H9 (cell line): Measurements from ENCODE around the gene GGCT. TPM values are rescaled to one million over a fixed set of nuclear protein-coding genes. Genes with fewer than 3 reads are reported as not detected.

Experiments used
- DNase-seq: peaks from one replicate; pipeline ENCODE4 v3.0.0-alpha.2; 2017
- H2AFZ ChIP-seq: one replicate; pipeline ENCODE4 v1.6.1; 2013; ENCODE audit warnings: mild to moderate bottlenecking, low read length, control low read depth, moderate library complexity
- H2AK5ac ChIP-seq: 2 replicates; pipeline ENCODE4 v1.6.1; 2013; ENCODE audit warnings: low read length, control low read depth, mixed read lengths; ENCODE audit not compliant: insufficient read length
- H2BK120ac ChIP-seq: one replicate; pipeline ENCODE4 v1.6.1; 2013; ENCODE audit warnings: low read depth, mild to moderate bottlenecking, low read length, control low read depth, inconsistent platforms; ENCODE audit not compliant: poor library complexity, severe bottlenecking
- H2BK12ac ChIP-seq: 2 replicates; pipeline ENCODE4 v1.6.1; 2013; ENCODE audit warnings: low read length, control low read depth, mixed read lengths, low read depth; ENCODE audit not compliant: insufficient read length
- H2BK15ac ChIP-seq: 2 replicates; pipeline ENCODE4 v1.6.1; 2013; ENCODE audit warnings: low read depth, low read length, control low read depth
- H2BK20ac ChIP-seq: one replicate; pipeline ENCODE4 v1.6.1; 2013; ENCODE audit warnings: low read depth, mild to moderate bottlenecking, low read length, control low read depth, inconsistent platforms; ENCODE audit not compliant: poor library complexity, severe bottlenecking
- H2BK5ac ChIP-seq: 2 replicates; pipeline ENCODE4 v1.6.1; 2013; ENCODE audit warnings: low read length, control low read depth, mixed read lengths; ENCODE audit not compliant: insufficient read length
- H3K14ac ChIP-seq: 2 replicates; pipeline ENCODE4 v1.6.1; 2013; ENCODE audit warnings: low read length, control low read depth; ENCODE audit not compliant: insufficient read depth
- H3K18ac ChIP-seq: 2 replicates; pipeline ENCODE4 v1.6.1; 2013; ENCODE audit warnings: low read depth, mild to moderate bottlenecking, mixed read lengths, low read length, control low read depth; ENCODE audit not compliant: insufficient read length
- H3K23ac ChIP-seq: 2 replicates; pipeline ENCODE4 v1.6.1; 2013; ENCODE audit warnings: low read length, control low read depth, mixed read lengths, low read depth; ENCODE audit not compliant: insufficient read length
- H3K23me2 ChIP-seq: 2 replicates; pipeline ENCODE4 v1.6.1; 2013; ENCODE audit warnings: low read depth, mild to moderate bottlenecking, mixed read lengths, low read length, control low read depth; ENCODE audit not compliant: insufficient read length, poor library complexity, severe bottlenecking
- H3K27ac ChIP-seq: 2 replicates; pipeline ENCODE4 v1.5.1; 2013; ENCODE audit warnings: low read length, control low read depth, mixed read lengths, low read depth; ENCODE audit not compliant: insufficient read length
- H3K27me3 ChIP-seq: 2 replicates; pipeline ENCODE4 v1.6.1; 2013; ENCODE audit warnings: low read length, control low read depth, inconsistent platforms; ENCODE audit not compliant: insufficient read depth
- H3K4ac ChIP-seq: 2 replicates; pipeline ENCODE4 v1.6.1; 2013; ENCODE audit warnings: low read depth, mild to moderate bottlenecking, control low read depth, inconsistent platforms, low read length, moderate library complexity
- H3K4me1 ChIP-seq: 2 replicates; pipeline ENCODE4 v1.6.1; 2013; ENCODE audit warnings: low read length, control low read depth, inconsistent platforms; ENCODE audit not compliant: insufficient read depth
- H3K4me2 ChIP-seq: 2 replicates; pipeline ENCODE4 v1.6.1; 2013; ENCODE audit warnings: low read length, control low read depth, mixed read lengths; ENCODE audit not compliant: insufficient read length, insufficient read depth
- H3K56ac ChIP-seq: 2 replicates; pipeline ENCODE4 v1.6.1; 2013; ENCODE audit warnings: low read depth, mild to moderate bottlenecking, mixed read lengths, low read length, control low read depth; ENCODE audit not compliant: insufficient read length
- H3K79me1 ChIP-seq: 2 replicates; pipeline ENCODE4 v1.6.1; 2013; ENCODE audit warnings: low read depth, mild to moderate bottlenecking, moderate library complexity, low read length, control low read depth, inconsistent platforms; ENCODE audit not compliant: insufficient read depth, poor library complexity, severe bottlenecking
- H3K79me2 ChIP-seq: 2 replicates; pipeline ENCODE4 v1.6.1; 2013; ENCODE audit warnings: low read length, control low read depth, inconsistent platforms; ENCODE audit not compliant: insufficient read depth
- H3K9ac ChIP-seq: 2 replicates; pipeline ENCODE4 v1.6.1; 2013; ENCODE audit warnings: low read length, control low read depth, mixed read lengths; ENCODE audit not compliant: insufficient read length; ENCODE audit errors: extremely low read depth
- H3K9me3 ChIP-seq: one replicate; pipeline ENCODE4 v1.6.1; 2013; ENCODE audit warnings: low read depth, low read length, inconsistent platforms; ENCODE audit not compliant: control insufficient read depth
- H3T11ph ChIP-seq: one replicate; pipeline ENCODE4 v1.6.1; 2013; ENCODE audit warnings: mild to moderate bottlenecking, low read length, control low read depth, inconsistent platforms
- H4K20me1 ChIP-seq: one replicate; pipeline ENCODE4 v1.6.1; 2013; ENCODE audit not compliant: control insufficient read depth, insufficient read length, insufficient read depth
- H4K5ac ChIP-seq: 2 replicates; pipeline ENCODE4 v1.6.1; 2013; ENCODE audit warnings: low read depth, mild to moderate bottlenecking, mixed read lengths, low read length, control low read depth; ENCODE audit not compliant: insufficient read length
- H4K8ac ChIP-seq: replicated peaks from 2 replicates; pipeline ENCODE4 v1.6.1; 2013; ENCODE audit warnings: low read length, control low read depth, mixed read lengths, low read depth; ENCODE audit not compliant: insufficient read length
- H4K91ac ChIP-seq: 2 replicates; pipeline ENCODE4 v1.6.1; 2013; ENCODE audit warnings: low read depth, mild to moderate bottlenecking, moderate library complexity, mixed read lengths, low read length, control low read depth; ENCODE audit not compliant: insufficient read length
- H3K27ac Mint-ChIP-seq, 3 experiments: 2 replicates in 2 of 3; 3 replicates in 1 of 3; pipeline ENCODE4 v1.8.0; 2020 to 2021; ENCODE audit warnings: mixed read lengths in 3 of 3, mild to moderate bottlenecking in 1 of 3, moderate library complexity in 1 of 3
- H3K27me3 Mint-ChIP-seq: 2 replicates; pipeline ENCODE4 v1.8.0; 2021; ENCODE audit warnings: low read depth, mild to moderate bottlenecking, moderate library complexity, mixed read lengths
- H3K36me3 Mint-ChIP-seq, 3 experiments: 2 replicates in 2 of 3; 3 replicates in 1 of 3; pipeline ENCODE4 v1.8.0; 2020 to 2021; ENCODE audit warnings: low read depth in 3 of 3, mixed read lengths in 3 of 3; ENCODE audit not compliant: insufficient read depth in 1 of 3
- H3K4me1 Mint-ChIP-seq, 2 experiments: 2 replicates each; pipeline ENCODE4 v1.8.0; 2020; ENCODE audit warnings: mixed read lengths in 2 of 2
- H3K4me3 Mint-ChIP-seq, 2 experiments: 2 replicates in 1 of 2; 3 replicates in 1 of 2; pipeline ENCODE4 v1.8.0; 2020 to 2021; ENCODE audit warnings: mild to moderate bottlenecking in 2 of 2, mixed read lengths in 2 of 2, moderate library complexity in 1 of 2
- H3K9me3 Mint-ChIP-seq, 2 experiments: 2 replicates in 1 of 2; 3 replicates in 1 of 2; pipeline ENCODE4 v1.8.0; 2020; ENCODE audit warnings: mild to moderate bottlenecking in 2 of 2, mixed read lengths in 2 of 2, moderate library complexity in 1 of 2
- WGBS: extraction: QIAGEN DNeasy Blood & Tissue Kit; methylation state at CpG from one replicate; pipeline ENCODE4 v1.1.7; 2013; ENCODE audit warnings: missing lambda C conversion rate, low lambda C conversion rate, mixed read lengths; ENCODE audit not compliant: insufficient read length; ENCODE audit errors: extremely low coverage; 5-methylcytosine and 5-hydroxymethylcytosine counted together
- total RNA-seq: library from RNA; stranded (reverse); gene quantifications from 2 replicates; pipeline ENCODE4 v1.2.1, GENCODE V29; 2021
- TF ChIP-seq, protein P1 (sequence below): fragments of 200-600 bp; sonication (generic); conservative IDR thresholded peaks from 3 replicates; pipeline ENCODE4 v1.8.0; 2021; ENCODE audit warnings: antibody characterized with exemption, mild to moderate bottlenecking

Gene GGCT
- total RNA-seq, 1 experiment from 2014 or later = 84.9 TPM

DNA sequence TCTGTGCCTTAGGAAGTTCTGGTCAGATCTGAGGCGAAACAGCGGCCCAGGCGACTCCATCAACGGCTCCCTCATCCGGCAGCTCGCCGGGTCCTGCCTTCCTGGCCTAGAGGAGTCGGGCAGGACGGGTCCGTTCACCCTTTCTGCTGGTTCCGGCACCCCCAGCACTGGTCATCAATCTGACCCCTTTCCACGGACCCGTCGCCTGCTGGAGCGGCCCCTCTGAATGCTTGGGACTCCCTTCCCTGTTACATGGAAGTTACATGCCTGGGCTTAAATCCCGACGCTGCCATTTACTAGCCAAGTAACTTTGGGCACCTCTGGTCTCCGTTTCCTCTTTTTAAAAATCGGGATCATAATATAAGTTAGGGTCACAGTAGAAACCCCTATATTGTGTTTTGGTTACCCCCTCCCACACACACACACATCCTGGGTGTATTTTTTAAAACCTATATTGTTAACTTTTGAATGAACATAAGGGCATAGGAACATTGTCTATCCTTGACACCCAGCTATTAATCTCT lies 607 bp upstream of the GGCT start:
- Histone ChIP-seq H2BK15ac (no peak overlapping the region), H3K27ac (no peak overlapping the region), H3K9ac (peak overlapping the region; percentile 45), H4K8ac (no peak overlapping the region), H3K4me1 (peaks cover 11% of the 10 kb centered on the region; the same call in 1 of the 2 replicates), H2BK5ac (no peak overlapping the region), H3K27me3 (no peaks in the 10 kb centered on the region), H4K5ac (no peak overlapping the region), H2BK20ac (no peak overlapping the region), H3K56ac (no peak overlapping the region), H4K91ac (no peak overlapping the region), H2AFZ (no peak overlapping the region), H3K4me2 (peak overlapping the region; percentile 99), H2AK5ac (no peak overlapping the region), H2BK12ac (no peak overlapping the region), H3K79me2 (peaks cover 19% of the 10 kb centered on the region; the same call in 1 of the 2 replicates), H3K23me2 (peaks cover 9% of the 10 kb centered on the region), H3K18ac (peak overlapping the region; percentile 52), H3K23ac (no peak overlapping the region), H3K4ac (no peak overlapping the region), H3T11ph (no peak overlapping the region), H4K20me1 (no peaks in the 10 kb centered on the region), H2BK120ac (no peak overlapping the region), H3K79me1 (peaks cover 4% of the 10 kb centered on the region), H3K9me3 (no peaks in the 10 kb centered on the region), H3K14ac (peak overlapping the region; percentile 37; the same call in 1 of the 2 replicates)
- no CpG with 5 or more reads among the region's 19 CpGs for WGBS
- peaks cover 17% of the 10 kb centered on the region for H3K27me3 Mint-ChIP-seq
- H3K4me1 Mint-ChIP-seq = peaks cover 20 to 21% of the 10 kb centered on the region in 2 experiments
- peak overlapping the region in 1 of 3 experiments; percentile 94; a peak in 2 of 7 replicates for H3K27ac Mint-ChIP-seq
- TF ChIP-seq, protein P1, sequence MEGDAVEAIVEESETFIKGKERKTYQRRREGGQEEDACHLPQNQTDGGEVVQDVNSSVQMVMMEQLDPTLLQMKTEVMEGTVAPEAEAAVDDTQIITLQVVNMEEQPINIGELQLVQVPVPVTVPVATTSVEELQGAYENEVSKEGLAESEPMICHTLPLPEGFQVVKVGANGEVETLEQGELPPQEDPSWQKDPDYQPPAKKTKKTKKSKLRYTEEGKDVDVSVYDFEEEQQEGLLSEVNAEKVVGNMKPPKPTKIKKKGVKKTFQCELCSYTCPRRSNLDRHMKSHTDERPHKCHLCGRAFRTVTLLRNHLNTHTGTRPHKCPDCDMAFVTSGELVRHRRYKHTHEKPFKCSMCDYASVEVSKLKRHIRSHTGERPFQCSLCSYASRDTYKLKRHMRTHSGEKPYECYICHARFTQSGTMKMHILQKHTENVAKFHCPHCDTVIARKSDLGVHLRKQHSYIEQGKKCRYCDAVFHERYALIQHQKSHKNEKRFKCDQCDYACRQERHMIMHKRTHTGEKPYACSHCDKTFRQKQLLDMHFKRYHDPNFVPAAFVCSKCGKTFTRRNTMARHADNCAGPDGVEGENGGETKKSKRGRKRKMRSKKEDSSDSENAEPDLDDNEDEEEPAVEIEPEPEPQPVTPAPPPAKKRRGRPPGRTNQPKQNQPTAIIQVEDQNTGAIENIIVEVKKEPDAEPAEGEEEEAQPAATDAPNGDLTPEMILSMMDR = no peak
- DNase-seq = no peak
- H3K36me3 Mint-ChIP-seq = peaks cover 6 to 36% (median 29%) of the 10 kb centered on the region in 3 experiments
- peak overlapping the region; percentile 83 to 88 for H3K4me3 Mint-ChIP-seq
- H3K9me3 Mint-ChIP-seq = peaks cover 24 to 29% of the 10 kb centered on the region in 2 experiments
